ENCODE measurements around the gene ATG7.

DNA sequence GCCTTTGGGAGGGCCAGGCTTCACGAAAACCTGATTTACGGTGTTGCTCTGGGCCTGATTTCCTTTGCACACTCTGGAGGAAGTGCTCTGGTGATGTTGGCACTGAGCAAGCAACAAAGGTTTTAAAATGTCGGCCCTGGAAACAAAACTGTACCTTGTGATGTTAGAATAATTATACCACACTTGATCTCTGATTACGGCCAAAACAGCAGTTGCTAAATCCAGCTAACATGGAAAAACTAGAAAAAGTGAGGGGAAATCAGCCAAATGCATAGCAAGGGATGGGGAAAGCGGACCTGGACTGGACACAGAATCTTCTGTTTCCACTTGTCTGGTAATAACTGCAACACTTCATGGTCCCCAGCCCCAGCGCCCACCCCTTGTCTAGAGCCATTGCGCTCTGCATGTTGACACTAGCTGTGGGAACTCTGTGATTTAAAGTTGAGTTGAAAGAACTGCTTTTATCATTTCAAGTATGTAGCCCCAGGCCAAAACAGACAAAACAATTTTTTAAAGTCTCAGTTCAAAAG is 251.4 kb downstream of the ATG7 start:
- TF ChIP-seq POLR2A (IDR thresholded peaks at IDR 0.05; ENCODE audit: low read depth, low read length) (no peak), POLR2AphosphoS5 (IDR thresholded peaks at IDR 0.05; ENCODE audit: low read depth, low read length) (no peak)

Data from GM12892 (cell line).